Mesothelial cell of epicardium (in vitro differentiated cells): Measurements from ENCODE around the gene P3H2. TPM values are rescaled to one million over a fixed set of nuclear protein-coding genes. Genes with fewer than 3 reads are reported as not detected.

Source experiments
- DNase-seq, 2 experiments: peaks; one replicate each; pipeline ENCODE4 v3.0.0; 2021; ENCODE audit warnings: low spot score in 2 of 2; ENCODE audit not compliant: unreplicated experiment in 2 of 2
- H3K27ac Mint-ChIP-seq: 2 replicates; pipeline ENCODE4 v1.8.0; 2021; ENCODE audit warnings: mixed read lengths
- H3K27me3 Mint-ChIP-seq: 2 replicates; pipeline ENCODE4 v1.8.0; 2021; ENCODE audit warnings: low read depth, mixed read lengths
- H3K36me3 Mint-ChIP-seq: 2 replicates; pipeline ENCODE4 v1.8.0; 2021; ENCODE audit warnings: mixed read lengths
- H3K4me1 Mint-ChIP-seq: 2 replicates; pipeline ENCODE4 v1.8.0; 2021; ENCODE audit warnings: mixed read lengths
- H3K4me3 Mint-ChIP-seq: 2 replicates; pipeline ENCODE4 v1.8.0; 2021; ENCODE audit warnings: mild to moderate bottlenecking, moderate library complexity, mixed read lengths
- H3K9me3 Mint-ChIP-seq: 2 replicates; pipeline ENCODE4 v1.8.0; 2021; ENCODE audit warnings: mixed read lengths
- CTCF ChIP-seq: fragments of 200-600 bp; sonication (generic); IDR thresholded peaks from one replicate; pipeline ENCODE4 v1.5.0; 2021; ENCODE audit warnings: antibody characterized with exemption; ENCODE audit not compliant: unreplicated experiment
- total RNA-seq: library from RNA; stranded (reverse); gene quantifications from 3 replicates; pipeline ENCODE4 v1.2.1, GENCODE V29; 2021

Gene P3H2
- total RNA-seq, 1 donor from 2014 or later: 14.8 TPM

DNA sequence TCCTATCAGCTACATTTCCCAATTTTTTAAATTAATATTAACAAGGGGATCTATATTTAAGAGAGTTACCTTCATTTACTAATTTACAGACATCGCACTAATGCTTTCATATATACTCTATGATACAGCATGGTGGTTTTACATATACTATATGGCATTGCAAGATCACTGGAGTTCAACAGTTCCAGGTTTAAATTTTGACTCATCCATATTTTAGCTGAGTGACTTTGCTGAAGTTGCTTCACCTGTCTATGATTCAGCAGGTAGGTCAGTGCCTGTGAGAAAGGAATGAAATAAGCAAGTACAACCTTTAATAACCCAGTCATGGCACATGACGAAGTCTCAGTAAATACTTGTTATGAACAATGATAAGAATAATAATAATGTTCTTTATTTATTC is 211.1 kb downstream of the P3H2 start:
- no peak for TF ChIP-seq CTCF
- Mint-ChIP-seq H3K9me3 (no peaks in the 10 kb centered on the region), H3K36me3 (no peaks in the 10 kb centered on the region), H3K4me1 (no peaks in the 10 kb centered on the region), H3K4me3 (no peak overlapping the region), H3K27me3 (no peaks in the 10 kb centered on the region), H3K27ac (no peak overlapping the region)
- no peak for DNase-seq

DNA sequence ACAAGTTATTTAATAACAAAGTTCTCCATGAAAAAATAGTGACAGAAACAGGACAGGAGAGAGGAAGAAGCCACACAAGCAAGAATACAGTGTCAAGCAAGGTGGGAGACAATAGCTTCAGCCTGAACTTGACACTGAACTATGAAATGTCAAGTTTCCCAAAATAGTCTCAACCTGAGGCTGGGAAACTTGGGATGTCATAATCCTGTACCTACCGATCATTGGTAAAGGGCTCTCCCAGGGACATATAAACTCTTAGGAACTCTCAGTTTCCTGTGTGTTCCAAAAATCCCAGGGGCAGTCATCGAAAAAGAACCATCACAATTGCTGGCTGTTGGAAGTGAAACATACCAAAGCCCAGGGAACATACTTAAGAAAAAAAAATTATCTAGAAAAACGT is 211.6 kb downstream of the P3H2 start:
- DNase-seq: no peak
- no peaks in the 10 kb centered on the region for H3K9me3 Mint-ChIP-seq
- no peaks in the 10 kb centered on the region for H3K36me3 Mint-ChIP-seq
- no peak overlapping the region for H3K4me3 Mint-ChIP-seq
- H3K27ac Mint-ChIP-seq: no peak overlapping the region
- H3K4me1 Mint-ChIP-seq: no peaks in the 10 kb centered on the region
- no peaks in the 10 kb centered on the region for H3K27me3 Mint-ChIP-seq
- TF ChIP-seq CTCF: no peak

DNA sequence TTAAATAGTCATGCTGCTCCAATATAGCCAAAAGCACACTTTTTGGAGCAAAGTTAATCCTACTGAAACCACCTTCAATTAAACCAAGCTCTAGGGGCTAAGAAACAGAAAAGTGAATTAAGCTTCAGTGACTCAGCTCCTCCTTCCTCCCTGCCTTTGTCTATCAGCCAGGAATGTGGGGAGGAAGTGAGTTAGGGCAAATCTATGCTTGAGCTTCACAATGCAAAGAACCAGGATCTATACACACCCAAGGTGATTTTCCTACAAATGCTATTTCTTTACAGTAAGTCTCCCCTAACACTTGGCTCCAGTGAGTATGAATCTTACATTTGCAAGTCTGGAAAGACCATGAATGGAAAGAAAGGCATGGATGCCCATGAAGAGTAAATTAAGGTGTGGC is 212.1 kb downstream of the P3H2 start:
- DNase-seq: no peak
- H3K27ac Mint-ChIP-seq: no peak overlapping the region
- no peaks in the 10 kb centered on the region for H3K4me1 Mint-ChIP-seq
- no peaks in the 10 kb centered on the region for H3K27me3 Mint-ChIP-seq
- no peaks in the 10 kb centered on the region for H3K36me3 Mint-ChIP-seq
- no peak for TF ChIP-seq CTCF
- no peaks in the 10 kb centered on the region for H3K9me3 Mint-ChIP-seq
- H3K4me3 Mint-ChIP-seq: no peak overlapping the region

DNA sequence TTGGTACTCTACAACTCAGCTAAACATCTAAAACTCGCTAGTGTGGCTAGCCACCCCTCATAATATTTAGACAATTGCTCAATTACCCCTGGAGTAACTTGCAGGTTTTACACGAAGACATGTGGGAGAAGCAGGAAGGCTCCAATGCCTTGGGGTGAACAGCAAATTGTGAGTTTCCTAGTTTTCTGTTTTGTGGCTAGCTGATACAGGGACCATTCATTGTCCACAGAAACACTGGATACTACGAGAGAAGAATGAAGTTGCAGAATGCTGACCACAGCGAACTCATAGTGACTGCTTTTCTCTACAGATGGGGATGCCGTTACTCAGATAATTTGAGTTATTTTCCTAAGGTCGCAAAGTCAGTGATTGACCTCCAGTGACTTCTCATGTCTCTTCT is 212.9 kb downstream of the P3H2 start:
- H3K4me3 Mint-ChIP-seq: no peak overlapping the region
- no peaks in the 10 kb centered on the region for H3K9me3 Mint-ChIP-seq
- H3K4me1 Mint-ChIP-seq: no peaks in the 10 kb centered on the region
- no peak for TF ChIP-seq CTCF
- H3K36me3 Mint-ChIP-seq: no peaks in the 10 kb centered on the region
- H3K27me3 Mint-ChIP-seq: no peaks in the 10 kb centered on the region
- DNase-seq: no peak
- no peak overlapping the region for H3K27ac Mint-ChIP-seq

Other genes with a start within 250 kb of the P3H2 start
- 11.4 to 12.8 TPM (median 11.4 TPM) in 3 replicates for gene CLDN1, start 201.5 kb upstream of the P3H2 start, total RNA-seq